HepG2 (cell line): ENCODE results near the gene KCTD15. TPM values are rescaled to one million over a fixed set of nuclear protein-coding genes. Genes with fewer than 3 reads are reported as not detected.

Experiments used
- FIP1L1 ChIP-seq: fragments of 200-400 bp; formaldehyde crosslinking; IDR thresholded peaks from 2 replicates; pipeline ENCODE4 v1.6.1; 2018; ENCODE audit warnings: low read depth, mild to moderate bottlenecking, low read length, moderate library complexity, borderline replicate concordance; ENCODE audit not compliant: insufficient read depth
- MBD4 ChIP-seq: IDR thresholded peaks from 2 replicates; pipeline ENCODE4 v1.6.1; 2012; ENCODE audit warnings: low read length, inconsistent platforms, borderline replicate concordance
- MTA1 ChIP-seq: sonication (generic); formaldehyde crosslinking; IDR thresholded peaks from 2 replicates; pipeline ENCODE4 v1.4.0; 2020; ENCODE audit warnings: missing genetic modification reagents, mild to moderate bottlenecking, borderline replicate concordance
- NRL ChIP-seq: sonication (generic); formaldehyde crosslinking; IDR thresholded peaks from 2 replicates; pipeline ENCODE4 v1.5.0; 2020; ENCODE audit warnings: missing genetic modification reagents, mild to moderate bottlenecking, moderate library complexity, borderline replicate concordance
- ZNF713 ChIP-seq: sonication (generic); formaldehyde crosslinking; IDR thresholded peaks from 2 replicates; pipeline ENCODE4 v1.4.0; 2020; ENCODE audit warnings: mild to moderate bottlenecking, missing genetic modification reagents
- polyA plus RNA-seq, 8 experiments: library from polyadenylated mRNA; depleted of rRNA in 3 of 8; stranded (reverse) in 7 of 8; unstranded in 1 of 8; fragments of >200 nt; fragmentation: Illumina TruSeq in 4 of 8; extraction: Trizol in 4 of 8; gene quantifications; 2 replicates each; pipeline versions ENCODE4 v1.2.1 to v1.2.3, GENCODE V29; 2011 to 2016; ENCODE audit warnings: low read depth in 4 of 8, missing spikeins in 1 of 8, mixed read lengths in 1 of 8; ENCODE audit not compliant: insufficient read depth in 1 of 8
- total RNA-seq, 5 experiments: library from RNA; depleted of rRNA; stranded (reverse); fragments of >200 nt; fragmentation: Illumina TruSeq; extraction: Trizol; gene quantifications; 2 replicates each; pipeline ENCODE4 v1.2.3, GENCODE V29; 2016; ENCODE audit warnings: low read depth in 1 of 5
- TF ChIP-seq, protein P1 (sequence below), 2 experiments: sonication (generic) in 1 of 2; formaldehyde crosslinking in 1 of 2; IDR thresholded peaks; 2 replicates each; pipeline versions ENCODE4 v1.6.1 to v1.9.0; 2014 to 2022; ENCODE audit warnings: antibody characterized with exemption in 1 of 2, borderline replicate concordance in 1 of 2, inconsistent platforms in 1 of 2, low read depth in 1 of 2, missing genetic modification reagents in 1 of 2
- TF ChIP-seq, protein P2 (sequence below): IDR thresholded peaks from 2 replicates; pipeline ENCODE4 v1.6.1; 2016; ENCODE audit warnings: low read depth
- TF ChIP-seq, protein P3 (sequence below): sonication (generic); formaldehyde crosslinking; IDR thresholded peaks from 2 replicates; pipeline ENCODE4 v1.4.0; 2020; ENCODE audit warnings: mild to moderate bottlenecking, missing genetic modification reagents
- TF ChIP-seq, protein P4 (sequence below): fragments of 450-650 bp; IDR thresholded peaks from 2 replicates; pipeline ENCODE4 v1.6.1; 2016
- TF ChIP-seq, protein P5 (sequence below): sonication (generic); formaldehyde crosslinking; IDR thresholded peaks from 2 replicates; pipeline ENCODE4 v1.4.0; 2020; ENCODE audit warnings: missing genetic modification reagents

KCTD15 gene
- total and polyA plus RNA-seq, 2 of the 13 experiments (the other 11 are each of a cell fraction or from before 2014, with no cell fraction given), result 13.2 to 16.7 TPM

DNA sequence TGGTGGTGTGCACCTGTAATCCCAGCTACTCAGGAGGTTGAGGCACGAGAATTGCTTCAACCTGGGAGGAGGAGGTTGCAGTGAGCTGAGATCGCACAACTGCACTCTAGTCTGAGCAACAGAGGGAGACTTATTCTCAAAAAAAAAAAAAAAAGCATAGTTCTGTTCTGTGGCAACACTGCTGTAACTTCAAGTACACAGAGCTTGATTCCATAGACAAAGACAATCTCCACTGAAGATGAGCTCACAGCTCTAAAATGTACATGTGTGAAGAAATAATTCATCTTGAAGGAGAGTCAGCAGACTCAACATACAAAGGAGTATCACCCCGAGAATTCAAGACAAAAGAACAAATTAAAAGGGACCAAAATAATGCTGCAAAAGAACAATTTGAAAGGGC is 47.8 kb downstream of the KCTD15 start (continued):
- TF ChIP-seq, protein P1, sequence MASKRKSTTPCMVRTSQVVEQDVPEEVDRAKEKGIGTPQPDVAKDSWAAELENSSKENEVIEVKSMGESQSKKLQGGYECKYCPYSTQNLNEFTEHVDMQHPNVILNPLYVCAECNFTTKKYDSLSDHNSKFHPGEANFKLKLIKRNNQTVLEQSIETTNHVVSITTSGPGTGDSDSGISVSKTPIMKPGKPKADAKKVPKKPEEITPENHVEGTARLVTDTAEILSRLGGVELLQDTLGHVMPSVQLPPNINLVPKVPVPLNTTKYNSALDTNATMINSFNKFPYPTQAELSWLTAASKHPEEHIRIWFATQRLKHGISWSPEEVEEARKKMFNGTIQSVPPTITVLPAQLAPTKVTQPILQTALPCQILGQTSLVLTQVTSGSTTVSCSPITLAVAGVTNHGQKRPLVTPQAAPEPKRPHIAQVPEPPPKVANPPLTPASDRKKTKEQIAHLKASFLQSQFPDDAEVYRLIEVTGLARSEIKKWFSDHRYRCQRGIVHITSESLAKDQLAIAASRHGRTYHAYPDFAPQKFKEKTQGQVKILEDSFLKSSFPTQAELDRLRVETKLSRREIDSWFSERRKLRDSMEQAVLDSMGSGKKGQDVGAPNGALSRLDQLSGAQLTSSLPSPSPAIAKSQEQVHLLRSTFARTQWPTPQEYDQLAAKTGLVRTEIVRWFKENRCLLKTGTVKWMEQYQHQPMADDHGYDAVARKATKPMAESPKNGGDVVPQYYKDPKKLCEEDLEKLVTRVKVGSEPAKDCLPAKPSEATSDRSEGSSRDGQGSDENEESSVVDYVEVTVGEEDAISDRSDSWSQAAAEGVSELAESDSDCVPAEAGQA (IDR thresholded peaks at IDR 0.05; ENCODE audit: low read depth), result no peak
- TF ChIP-seq, protein P1 (CRISPR knock-in tag; IDR thresholded peaks at IDR 0.05; ENCODE audit: borderline replicate concordance), result no peak
- TF ChIP-seq, protein P2, sequence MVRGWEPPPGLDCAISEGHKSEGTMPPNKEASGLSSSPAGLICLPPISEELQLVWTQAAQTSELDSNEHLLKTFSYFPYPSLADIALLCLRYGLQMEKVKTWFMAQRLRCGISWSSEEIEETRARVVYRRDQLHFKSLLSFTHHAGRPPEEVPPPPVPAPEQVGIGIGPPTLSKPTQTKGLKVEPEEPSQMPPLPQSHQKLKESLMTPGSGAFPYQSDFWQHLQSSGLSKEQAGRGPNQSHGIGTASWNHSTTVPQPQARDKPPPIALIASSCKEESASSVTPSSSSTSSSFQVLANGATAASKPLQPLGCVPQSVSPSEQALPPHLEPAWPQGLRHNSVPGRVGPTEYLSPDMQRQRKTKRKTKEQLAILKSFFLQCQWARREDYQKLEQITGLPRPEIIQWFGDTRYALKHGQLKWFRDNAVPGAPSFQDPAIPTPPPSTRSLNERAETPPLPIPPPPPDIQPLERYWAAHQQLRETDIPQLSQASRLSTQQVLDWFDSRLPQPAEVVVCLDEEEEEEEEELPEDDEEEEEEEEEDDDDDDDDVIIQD, result no peak
- no peak for TF ChIP-seq ZNF713 (CRISPR knock-in tag)
- TF ChIP-seq NRL (CRISPR knock-in tag), result no peak
- TF ChIP-seq FIP1L1, result no peak
- TF ChIP-seq, protein P3, sequence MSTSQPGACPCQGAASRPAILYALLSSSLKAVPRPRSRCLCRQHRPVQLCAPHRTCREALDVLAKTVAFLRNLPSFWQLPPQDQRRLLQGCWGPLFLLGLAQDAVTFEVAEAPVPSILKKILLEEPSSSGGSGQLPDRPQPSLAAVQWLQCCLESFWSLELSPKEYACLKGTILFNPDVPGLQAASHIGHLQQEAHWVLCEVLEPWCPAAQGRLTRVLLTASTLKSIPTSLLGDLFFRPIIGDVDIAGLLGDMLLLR, result no peak
- TF ChIP-seq MBD4, result no peak
- TF ChIP-seq, protein P4, sequence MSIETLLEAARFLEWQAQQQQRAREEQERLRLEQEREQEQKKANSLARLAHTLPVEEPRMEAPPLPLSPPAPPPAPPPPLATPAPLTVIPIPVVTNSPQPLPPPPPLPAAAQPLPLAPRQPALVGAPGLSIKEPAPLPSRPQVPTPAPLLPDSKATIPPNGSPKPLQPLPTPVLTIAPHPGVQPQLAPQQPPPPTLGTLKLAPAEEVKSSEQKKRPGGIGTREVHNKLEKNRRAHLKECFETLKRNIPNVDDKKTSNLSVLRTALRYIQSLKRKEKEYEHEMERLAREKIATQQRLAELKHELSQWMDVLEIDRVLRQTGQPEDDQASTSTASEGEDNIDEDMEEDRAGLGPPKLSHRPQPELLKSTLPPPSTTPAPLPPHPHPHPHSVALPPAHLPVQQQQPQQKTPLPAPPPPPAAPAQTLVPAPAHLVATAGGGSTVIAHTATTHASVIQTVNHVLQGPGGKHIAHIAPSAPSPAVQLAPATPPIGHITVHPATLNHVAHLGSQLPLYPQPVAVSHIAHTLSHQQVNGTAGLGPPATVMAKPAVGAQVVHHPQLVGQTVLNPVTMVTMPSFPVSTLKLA, result no peak
- TF ChIP-seq MTA1 (CRISPR knock-in tag), result no peak
- TF ChIP-seq, protein P5, sequence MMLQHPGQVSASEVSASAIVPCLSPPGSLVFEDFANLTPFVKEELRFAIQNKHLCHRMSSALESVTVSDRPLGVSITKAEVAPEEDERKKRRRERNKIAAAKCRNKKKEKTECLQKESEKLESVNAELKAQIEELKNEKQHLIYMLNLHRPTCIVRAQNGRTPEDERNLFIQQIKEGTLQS (CRISPR knock-in tag), result no peak
